ENCODE measurements around the gene IL21R. TPM values are rescaled to one million over a fixed set of nuclear protein-coding genes. Genes with fewer than 3 reads are reported as not detected.

The IL21R gene
- total and polyA plus RNA-seq, 2 donors (not counting 1 experiment from before 2014, with no cell fraction given), result 28.5 to 32.1 TPM

DNA sequence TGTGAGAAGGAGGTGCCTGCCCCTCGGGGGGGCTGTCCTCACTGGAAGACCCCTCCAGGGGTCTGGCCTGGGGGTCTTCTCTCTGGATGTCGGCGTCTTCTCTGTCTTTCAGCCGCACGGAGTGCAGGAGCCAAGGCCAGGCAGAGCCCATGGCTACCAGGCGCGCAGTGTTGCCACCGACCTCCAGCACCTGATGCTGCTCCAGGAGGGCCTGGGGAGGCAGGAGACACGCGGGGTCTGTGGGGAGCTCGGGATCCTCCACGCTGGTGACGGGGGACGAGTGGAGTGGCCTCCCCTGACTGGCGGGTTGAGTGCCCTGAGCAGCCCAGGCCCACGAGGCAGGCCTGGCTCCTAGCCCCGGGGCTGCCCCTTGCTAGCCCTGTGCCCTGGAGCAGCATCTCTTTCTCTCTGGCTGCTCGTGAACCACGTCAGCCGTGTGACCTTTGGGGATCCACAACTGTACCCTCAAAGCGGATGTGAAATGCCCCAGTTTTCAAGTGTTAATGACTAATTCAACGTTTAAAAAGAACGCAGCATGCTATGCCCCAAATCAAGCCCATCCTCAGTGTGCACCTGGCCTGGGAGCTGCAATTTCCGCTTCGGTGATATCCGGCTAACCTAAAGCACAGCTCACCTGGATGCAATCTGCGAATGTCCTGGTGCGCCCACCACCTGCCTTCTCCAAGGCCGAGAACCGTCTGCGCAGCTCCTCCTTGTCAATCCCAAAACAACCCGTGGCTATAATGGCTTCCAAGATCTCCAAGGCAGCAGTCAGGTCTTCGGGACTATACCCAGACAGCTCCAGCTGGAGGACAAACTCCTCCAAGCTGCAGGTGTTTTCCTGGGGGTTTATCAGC lies 62.9 kb downstream of the IL21R start:
- Histone ChIP-seq H4K20me1 (ENCODE audit: control insufficient read depth, insufficient read depth, low read length, poor library complexity, severe bottlenecking) (no peaks in the 10 kb centered on the region), H3K9ac (ENCODE audit: low read length) (no peak overlapping the region), H2AFZ (ENCODE audit: insufficient read depth, low read depth, low read length, poor library complexity, severe bottlenecking) (no peak overlapping the region), H3K9me3 (ENCODE audit: control extremely low read depth in 1 of 3, control insufficient read depth in 2 of 3, insufficient read depth in 1 of 3, low read length in 2 of 3) (no peaks in the 10 kb centered on the region), H3K4me1 (ENCODE audit: control insufficient read depth in 2 of 2, insufficient read depth in 2 of 2, low read length in 2 of 2) (no peaks in the 10 kb centered on the region), H3K4me3 (ENCODE audit: control extremely low read depth in 1 of 5, extremely low read depth in 1 of 5, insufficient read depth in 1 of 5, low read depth in 2 of 5, low read length in 4 of 5) (no peak overlapping the region), H3K27me3 (replicated peaks in 1 of 4; ENCODE audit: control extremely low read depth in 1 of 4, control insufficient read depth in 3 of 4, insufficient read depth in 4 of 4, low read length in 3 of 4) (no peaks in the 10 kb centered on the region), H3K79me2 (ENCODE audit: control insufficient read depth, insufficient read depth, low read length) (no peaks in the 10 kb centered on the region), H3K27ac (ENCODE audit: low read length in 2 of 2) (no peak overlapping the region), H3K36me3 (replicated peaks in 1 of 2; ENCODE audit: control extremely low read depth in 1 of 2, control insufficient read depth in 1 of 2, extremely low read depth in 1 of 2, insufficient read depth in 2 of 2, low read length in 1 of 2) (peaks cover 0 to 64% of the 10 kb centered on the region in 2 experiments), H3K4me2 (replicated peaks; ENCODE audit: low read depth, low read length, poor library complexity, severe bottlenecking) (no peak overlapping the region)
- Mint-ChIP-seq H3K9me3 (ENCODE audit: insufficient read depth) (no peaks in the 10 kb centered on the region), H3K27ac (no peak overlapping the region), H3K4me3 (no peak overlapping the region), H3K4me1 (no peaks in the 10 kb centered on the region), H3K27me3 (no peaks in the 10 kb centered on the region)
- ATAC-seq (ENCODE audit: low read depth) (no peak), DNase-seq (no peak)
- CTCF ChIA-PET, result no interaction called here
- POLR2A ChIA-PET, result no interaction called here
- intact Hi-C loops (cut with micrococcal nuclease), result no loop called here
- TF ChIP-seq, protein P1, sequence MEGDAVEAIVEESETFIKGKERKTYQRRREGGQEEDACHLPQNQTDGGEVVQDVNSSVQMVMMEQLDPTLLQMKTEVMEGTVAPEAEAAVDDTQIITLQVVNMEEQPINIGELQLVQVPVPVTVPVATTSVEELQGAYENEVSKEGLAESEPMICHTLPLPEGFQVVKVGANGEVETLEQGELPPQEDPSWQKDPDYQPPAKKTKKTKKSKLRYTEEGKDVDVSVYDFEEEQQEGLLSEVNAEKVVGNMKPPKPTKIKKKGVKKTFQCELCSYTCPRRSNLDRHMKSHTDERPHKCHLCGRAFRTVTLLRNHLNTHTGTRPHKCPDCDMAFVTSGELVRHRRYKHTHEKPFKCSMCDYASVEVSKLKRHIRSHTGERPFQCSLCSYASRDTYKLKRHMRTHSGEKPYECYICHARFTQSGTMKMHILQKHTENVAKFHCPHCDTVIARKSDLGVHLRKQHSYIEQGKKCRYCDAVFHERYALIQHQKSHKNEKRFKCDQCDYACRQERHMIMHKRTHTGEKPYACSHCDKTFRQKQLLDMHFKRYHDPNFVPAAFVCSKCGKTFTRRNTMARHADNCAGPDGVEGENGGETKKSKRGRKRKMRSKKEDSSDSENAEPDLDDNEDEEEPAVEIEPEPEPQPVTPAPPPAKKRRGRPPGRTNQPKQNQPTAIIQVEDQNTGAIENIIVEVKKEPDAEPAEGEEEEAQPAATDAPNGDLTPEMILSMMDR (IDR thresholded peaks at IDR 0.05), result no peak
- 98% methylated on average over 32 of the region's 33 CpGs for WGBS (ENCODE audit: insufficient coverage)

DNA sequence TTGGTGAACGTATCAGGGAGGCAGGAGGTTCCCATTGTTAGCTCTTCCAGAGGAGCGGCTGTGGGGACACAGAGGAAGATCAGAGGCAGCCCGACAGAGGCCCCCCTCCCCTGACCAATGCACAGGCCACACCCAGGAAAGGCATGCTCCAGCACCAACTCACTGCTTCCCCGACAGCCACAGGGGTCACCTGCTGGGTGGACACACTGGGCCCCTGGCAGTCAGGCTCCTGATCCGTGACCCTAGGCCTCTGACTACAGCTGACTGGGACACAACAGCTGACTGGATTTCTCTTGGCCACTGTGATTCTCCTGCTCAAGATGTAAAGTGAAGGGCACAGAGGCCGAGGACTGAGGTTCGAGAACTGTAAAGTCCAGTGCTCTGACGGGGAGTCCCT lies 63.5 kb downstream of the IL21R start:
- intact Hi-C loops (cut with micrococcal nuclease), result no loop called here
- DNase-seq, result no peak
- no peak overlapping the region for H3K9ac ChIP-seq (ENCODE audit: low read length)
- ChIA-PET CTCF (no interaction called here), POLR2A (no interaction called here)
- WGBS (ENCODE audit: insufficient coverage), result 97% methylated on average over 7 of the region's 8 CpGs
- H3K9me3 ChIP-seq (ENCODE audit: control extremely low read depth in 1 of 3, control insufficient read depth in 2 of 3, insufficient read depth in 1 of 3, low read length in 2 of 3), result no peaks in the 10 kb centered on the region
- H3K36me3 ChIP-seq (replicated peaks in 1 of 2; ENCODE audit: control extremely low read depth in 1 of 2, control insufficient read depth in 1 of 2, extremely low read depth in 1 of 2, insufficient read depth in 2 of 2, low read length in 1 of 2), result peaks cover 0 to 70% of the 10 kb centered on the region in 2 experiments
- no peaks in the 10 kb centered on the region for H3K4me1 ChIP-seq (ENCODE audit: control insufficient read depth in 2 of 2, insufficient read depth in 2 of 2, low read length in 2 of 2)
- ATAC-seq (ENCODE audit: low read depth), result no peak
- H3K4me2 ChIP-seq (replicated peaks; ENCODE audit: low read depth, low read length, poor library complexity, severe bottlenecking), result no peak overlapping the region
- TF ChIP-seq, protein P1 (IDR thresholded peaks at IDR 0.05), result no peak
- TF ChIP-seq EZH2 (IDR thresholded peaks at IDR 0.05; ENCODE audit: borderline replicate concordance, insufficient read depth, low read depth, low read length, poor library complexity, severe bottlenecking), result no peak
- H3K27ac ChIP-seq (ENCODE audit: low read length in 2 of 2), result no peak overlapping the region
- no peaks in the 10 kb centered on the region for H3K4me1 Mint-ChIP-seq
- no peak overlapping the region for H3K4me3 ChIP-seq (ENCODE audit: control extremely low read depth in 1 of 5, extremely low read depth in 1 of 5, insufficient read depth in 1 of 5, low read depth in 2 of 5, low read length in 4 of 5)
- H3K27me3 ChIP-seq (replicated peaks in 1 of 4; ENCODE audit: control extremely low read depth in 1 of 4, control insufficient read depth in 3 of 4, insufficient read depth in 4 of 4, low read length in 3 of 4), result no peaks in the 10 kb centered on the region
- H3K79me2 ChIP-seq (ENCODE audit: control insufficient read depth, insufficient read depth, low read length), result no peaks in the 10 kb centered on the region
- H4K20me1 ChIP-seq (ENCODE audit: control insufficient read depth, insufficient read depth, low read length, poor library complexity, severe bottlenecking), result no peaks in the 10 kb centered on the region
- H3K27me3 Mint-ChIP-seq, result no peaks in the 10 kb centered on the region
- no peaks in the 10 kb centered on the region for H3K9me3 Mint-ChIP-seq (ENCODE audit: insufficient read depth)
- no peak overlapping the region for H3K27ac Mint-ChIP-seq
- H3K4me3 Mint-ChIP-seq, result no peak overlapping the region
- H2AFZ ChIP-seq (ENCODE audit: insufficient read depth, low read depth, low read length, poor library complexity, severe bottlenecking), result no peak overlapping the region
